NB4 (cell line): Measurements from ENCODE around the gene PHLDA3.

Source experiments
- CTCF ChIP-seq: IDR thresholded peaks from one replicate; pipeline ENCODE4 v1.5.1; 2012; ENCODE audit warnings: low read depth, low read length
- POLR2A ChIP-seq: IDR thresholded peaks from 2 replicates; pipeline ENCODE4 v1.6.1; 2011; ENCODE audit warnings: mild to moderate bottlenecking; ENCODE audit not compliant: insufficient read length; ENCODE audit errors: extremely low read depth

- TF ChIP-seq CTCF (no peak), POLR2A (no peak)
Measured at GRCh38 chr1:201419256-201419655, 49.7 kb downstream of the PHLDA3 start.
